ENCODE data around the gene TBCC. TPM values are rescaled to one million over a fixed set of nuclear protein-coding genes. Genes with fewer than 3 reads are reported as not detected.

Gene TBCC
- total RNA-seq, 2 donors from 2014 or later: 18.8 to 21.4 TPM

DNA sequence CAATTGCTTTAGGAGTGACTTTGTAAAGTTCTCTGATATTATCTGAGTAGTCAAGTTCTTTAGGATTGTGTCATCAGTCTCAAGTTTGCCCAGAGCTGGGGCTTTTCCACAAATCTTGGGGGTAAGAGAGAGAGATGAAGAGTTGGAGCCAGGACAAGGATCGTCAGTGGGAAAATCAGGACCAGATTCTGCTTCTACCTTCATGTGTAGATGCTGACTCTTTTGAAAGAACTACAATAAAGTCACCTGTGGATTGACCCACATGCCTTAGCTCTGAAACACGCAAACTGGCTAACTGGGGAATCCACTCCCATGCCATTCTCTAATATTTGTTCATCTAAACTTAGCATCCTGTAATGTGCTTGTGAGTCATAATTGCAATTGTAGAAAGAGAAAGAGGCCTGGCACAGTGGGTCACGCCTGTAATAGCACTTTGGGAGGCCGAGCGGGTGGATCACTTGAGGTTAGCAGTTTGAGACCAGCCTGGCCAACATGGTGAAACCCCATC, 20.3 kb upstream of the TBCC start:
- TF ChIP-seq, protein P1, sequence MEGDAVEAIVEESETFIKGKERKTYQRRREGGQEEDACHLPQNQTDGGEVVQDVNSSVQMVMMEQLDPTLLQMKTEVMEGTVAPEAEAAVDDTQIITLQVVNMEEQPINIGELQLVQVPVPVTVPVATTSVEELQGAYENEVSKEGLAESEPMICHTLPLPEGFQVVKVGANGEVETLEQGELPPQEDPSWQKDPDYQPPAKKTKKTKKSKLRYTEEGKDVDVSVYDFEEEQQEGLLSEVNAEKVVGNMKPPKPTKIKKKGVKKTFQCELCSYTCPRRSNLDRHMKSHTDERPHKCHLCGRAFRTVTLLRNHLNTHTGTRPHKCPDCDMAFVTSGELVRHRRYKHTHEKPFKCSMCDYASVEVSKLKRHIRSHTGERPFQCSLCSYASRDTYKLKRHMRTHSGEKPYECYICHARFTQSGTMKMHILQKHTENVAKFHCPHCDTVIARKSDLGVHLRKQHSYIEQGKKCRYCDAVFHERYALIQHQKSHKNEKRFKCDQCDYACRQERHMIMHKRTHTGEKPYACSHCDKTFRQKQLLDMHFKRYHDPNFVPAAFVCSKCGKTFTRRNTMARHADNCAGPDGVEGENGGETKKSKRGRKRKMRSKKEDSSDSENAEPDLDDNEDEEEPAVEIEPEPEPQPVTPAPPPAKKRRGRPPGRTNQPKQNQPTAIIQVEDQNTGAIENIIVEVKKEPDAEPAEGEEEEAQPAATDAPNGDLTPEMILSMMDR (IDR thresholded peaks at IDR 0.05): no peak
- no peak for DNase-seq (ENCODE audit: low spot score)
- Histone ChIP-seq H3K36me3 (no peaks in the 10 kb centered on the region), H3K27me3 (no peaks in the 10 kb centered on the region), H3K4me3 (no peak overlapping the region), H3K9me3 (no peaks in the 10 kb centered on the region), H3K4me1 (peaks cover 0 to 5% of the 10 kb centered on the region in 2 donors), H3K27ac (no peak overlapping the region)

DNA sequence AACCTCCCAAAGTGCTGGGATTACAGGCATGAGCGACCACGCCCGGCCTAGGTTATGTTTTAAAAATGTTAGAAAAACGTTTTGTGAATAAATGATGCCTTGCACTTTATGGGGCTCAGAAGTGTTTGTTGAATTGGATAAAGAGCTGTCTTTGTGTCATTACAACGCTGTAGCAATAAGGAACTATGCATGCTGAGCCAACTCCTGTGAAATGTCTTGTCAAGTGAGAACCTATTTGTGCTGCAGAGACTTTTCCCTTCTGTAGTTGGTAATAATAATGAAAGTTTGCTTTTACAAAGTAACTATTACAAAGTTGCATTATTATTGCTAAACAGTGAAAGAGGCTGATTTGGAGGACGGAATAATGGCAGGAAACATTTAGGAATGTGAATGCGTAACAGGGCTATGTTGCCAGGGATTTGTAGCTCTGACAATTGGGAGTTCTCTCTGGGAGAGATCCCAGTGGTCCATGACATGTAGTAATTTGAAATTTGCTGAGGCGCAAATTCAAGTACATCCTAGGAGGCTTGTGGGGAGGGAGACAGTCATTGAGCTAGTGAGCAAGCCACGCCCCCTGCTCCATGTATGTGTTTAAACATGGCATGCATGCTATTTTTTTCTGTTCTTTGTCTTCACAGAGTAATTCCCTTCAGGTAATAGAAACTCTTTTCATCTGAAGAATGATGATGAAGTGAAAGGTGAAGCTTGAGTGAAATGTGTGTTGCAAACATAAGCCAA, 19.2 kb upstream of the TBCC start:
- Histone ChIP-seq H3K4me1 (no peaks in the 10 kb centered on the region), H3K27me3 (no peaks in the 10 kb centered on the region), H3K36me3 (no peaks in the 10 kb centered on the region), H3K4me3 (no peak overlapping the region), H3K27ac (no peak overlapping the region), H3K9me3 (no peaks in the 10 kb centered on the region)
- TF ChIP-seq, protein P1 (IDR thresholded peaks at IDR 0.05): no peak
- no peak for DNase-seq (ENCODE audit: low spot score)

DNA sequence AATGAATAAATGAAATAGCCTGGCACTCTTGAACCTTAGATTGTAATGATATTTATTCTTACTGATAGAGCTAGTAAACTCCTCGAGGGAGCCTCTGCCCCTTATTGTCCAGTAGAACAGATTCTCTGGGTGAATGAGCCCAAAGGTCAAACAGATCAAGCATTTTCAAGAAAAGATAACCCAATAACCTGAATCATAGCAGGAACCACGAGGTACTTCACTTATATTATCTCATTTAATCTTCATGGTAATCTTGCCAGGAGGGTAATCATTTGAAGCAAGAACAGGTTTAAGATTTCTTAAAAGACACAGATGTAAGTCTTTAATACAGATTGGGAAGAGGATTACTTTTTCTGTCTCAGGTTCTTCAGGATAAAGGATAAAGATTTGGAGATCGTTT, 17.0 kb upstream of the TBCC start:
- H3K4me3 ChIP-seq: no peak overlapping the region
- H3K27ac ChIP-seq: no peak overlapping the region
- TF ChIP-seq, protein P1 (IDR thresholded peaks at IDR 0.05): no peak
- H3K4me1 ChIP-seq: no peaks in the 10 kb centered on the region
- no peaks in the 10 kb centered on the region for H3K9me3 ChIP-seq
- no peaks in the 10 kb centered on the region for H3K27me3 ChIP-seq
- DNase-seq (ENCODE audit: low spot score): no peak
- H3K36me3 ChIP-seq: no peaks in the 10 kb centered on the region

DNA sequence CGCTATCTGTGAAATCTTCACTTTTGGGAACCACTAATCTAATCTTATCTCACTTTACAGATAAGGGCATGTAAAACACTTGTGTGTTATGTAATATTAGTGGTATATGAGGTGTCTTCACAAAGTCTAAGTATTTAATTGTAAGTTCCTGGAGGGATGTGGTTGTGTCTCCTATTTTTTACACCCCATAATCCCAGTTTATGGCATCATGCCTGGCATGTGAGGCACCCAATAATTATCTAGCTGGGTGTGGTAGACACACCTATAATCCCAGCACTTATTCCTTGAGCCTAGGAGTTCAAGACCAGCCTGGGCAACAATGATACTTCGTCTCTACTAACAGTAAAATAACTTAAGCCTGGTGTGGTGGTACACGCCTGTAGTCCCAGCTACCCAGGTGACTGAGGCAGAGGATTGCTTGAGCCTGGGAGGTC, 16.5 kb upstream of the TBCC start:
- H3K4me3 ChIP-seq: no peak overlapping the region
- H3K36me3 ChIP-seq: no peaks in the 10 kb centered on the region
- no peaks in the 10 kb centered on the region for H3K27me3 ChIP-seq
- DNase-seq (ENCODE audit: low spot score): no peak
- no peaks in the 10 kb centered on the region for H3K4me1 ChIP-seq
- TF ChIP-seq, protein P1 (IDR thresholded peaks at IDR 0.05): no peak
- H3K9me3 ChIP-seq: no peaks in the 10 kb centered on the region
- H3K27ac ChIP-seq: no peak overlapping the region

DNA sequence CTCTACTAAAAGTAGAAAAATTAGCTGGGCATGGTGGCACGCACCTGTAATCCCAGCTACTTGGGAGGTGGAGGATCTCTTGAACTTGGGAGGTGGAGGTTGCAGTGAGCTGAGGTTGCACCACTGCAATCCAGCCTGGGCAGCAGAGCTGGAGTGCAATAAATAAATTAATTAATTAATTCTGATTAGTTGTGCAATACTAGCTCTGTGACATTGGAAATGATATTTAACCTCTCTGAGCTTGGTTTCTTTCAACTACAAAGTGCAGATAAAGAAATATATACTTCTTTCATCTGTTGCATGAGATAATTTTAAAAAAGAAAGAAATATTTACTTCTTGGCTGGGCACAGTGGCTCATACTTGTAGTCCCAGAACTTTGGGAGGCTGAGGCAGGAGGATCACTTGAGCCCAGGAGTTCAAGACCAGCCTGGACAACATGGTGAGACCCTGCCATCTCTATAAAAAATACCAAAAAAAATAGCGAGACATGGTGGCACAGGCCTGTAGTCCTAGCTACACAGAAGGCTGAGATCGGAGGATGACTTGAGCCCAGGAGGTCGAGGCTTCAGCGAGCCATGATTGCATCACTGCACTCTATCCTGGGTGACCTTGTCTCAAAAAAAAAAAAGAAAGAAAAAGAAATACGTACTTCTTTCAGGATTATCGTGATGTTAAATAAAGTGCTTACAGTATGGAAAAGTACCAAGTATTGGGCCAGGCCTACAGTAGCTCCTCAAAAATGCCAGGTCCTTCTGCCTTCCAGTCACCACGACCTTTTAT, 15.6 kb upstream of the TBCC start:
- no peaks in the 10 kb centered on the region for H3K36me3 ChIP-seq
- H3K9me3 ChIP-seq: no peaks in the 10 kb centered on the region
- H3K4me3 ChIP-seq: no peak overlapping the region
- no peaks in the 10 kb centered on the region for H3K4me1 ChIP-seq
- no peak overlapping the region for H3K27ac ChIP-seq
- DNase-seq (ENCODE audit: low spot score): no peak
- no peaks in the 10 kb centered on the region for H3K27me3 ChIP-seq
- TF ChIP-seq, protein P1 (IDR thresholded peaks at IDR 0.05): no peak

Data from right atrium auricular region (tissue), 2 donors.